Panc1 (cell line): ENCODE measurements around the gene RBSN.

Source experiments
- CTCF ChIP-seq: fragments of 450-650 bp; IDR thresholded peaks from 2 replicates; pipeline ENCODE4 v1.5.1; 2017; ENCODE audit warnings: mild to moderate bottlenecking
- POLR2AphosphoS5 ChIP-seq: IDR thresholded peaks from 2 replicates; pipeline ENCODE4 v1.6.1; 2012; ENCODE audit warnings: mild to moderate bottlenecking, low read depth, low read length, moderate library complexity

GRCh38 chr3:15086699-15087098 lies 12.2 kb downstream of the RBSN start:
- TF ChIP-seq CTCF (no peak), POLR2AphosphoS5 (no peak)
